Measurements from ENCODE around the gene FGF8. TPM values are rescaled to one million over a fixed set of nuclear protein-coding genes. Genes with fewer than 3 reads are reported as not detected.
A peak's percentile ranks its signal among the peaks of the same experiment; 100 is the strongest.

Gene FGF8
- total and polyA plus RNA-seq, 2 of the 4 experiments (the other 2 are of a cell fraction): 0.17 TPM; not detected in 1

- no peak overlapping the region for H4K5ac ChIP-seq (ENCODE audit: low read depth, low read length)
- peaks cover 61% of the 10 kb centered on the region for H3K36me3 ChIP-seq (ENCODE audit: control insufficient read depth, insufficient read depth, low read length)
- H3K27ac ChIP-seq (ENCODE audit: insufficient read depth, low read length): no peak overlapping the region
- no peak for TF ChIP-seq SMC3 (IDR thresholded peaks at IDR 0.05; ENCODE audit: low read depth, low read length)
- no peak for TF ChIP-seq RFX5 (IDR thresholded peaks at IDR 0.05; ENCODE audit: low read depth, low read length)
- TF ChIP-seq NFE2L2 (IDR thresholded peaks at IDR 0.05; ENCODE audit: low read depth, low read length): no peak
- TF ChIP-seq, protein P1, sequence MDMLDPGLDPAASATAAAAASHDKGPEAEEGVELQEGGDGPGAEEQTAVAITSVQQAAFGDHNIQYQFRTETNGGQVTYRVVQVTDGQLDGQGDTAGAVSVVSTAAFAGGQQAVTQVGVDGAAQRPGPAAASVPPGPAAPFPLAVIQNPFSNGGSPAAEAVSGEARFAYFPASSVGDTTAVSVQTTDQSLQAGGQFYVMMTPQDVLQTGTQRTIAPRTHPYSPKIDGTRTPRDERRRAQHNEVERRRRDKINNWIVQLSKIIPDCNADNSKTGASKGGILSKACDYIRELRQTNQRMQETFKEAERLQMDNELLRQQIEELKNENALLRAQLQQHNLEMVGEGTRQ (IDR thresholded peaks at IDR 0.05; ENCODE audit: low read depth, low read length): no peak
- TF ChIP-seq RCOR1 (IDR thresholded peaks at IDR 0.05; ENCODE audit: insufficient replicate concordance, low read length): no peak
- TF ChIP-seq MXI1 (IDR thresholded peaks at IDR 0.05; ENCODE audit: borderline replicate concordance, low read depth, low read length): no peak
- TF ChIP-seq, protein P2, sequence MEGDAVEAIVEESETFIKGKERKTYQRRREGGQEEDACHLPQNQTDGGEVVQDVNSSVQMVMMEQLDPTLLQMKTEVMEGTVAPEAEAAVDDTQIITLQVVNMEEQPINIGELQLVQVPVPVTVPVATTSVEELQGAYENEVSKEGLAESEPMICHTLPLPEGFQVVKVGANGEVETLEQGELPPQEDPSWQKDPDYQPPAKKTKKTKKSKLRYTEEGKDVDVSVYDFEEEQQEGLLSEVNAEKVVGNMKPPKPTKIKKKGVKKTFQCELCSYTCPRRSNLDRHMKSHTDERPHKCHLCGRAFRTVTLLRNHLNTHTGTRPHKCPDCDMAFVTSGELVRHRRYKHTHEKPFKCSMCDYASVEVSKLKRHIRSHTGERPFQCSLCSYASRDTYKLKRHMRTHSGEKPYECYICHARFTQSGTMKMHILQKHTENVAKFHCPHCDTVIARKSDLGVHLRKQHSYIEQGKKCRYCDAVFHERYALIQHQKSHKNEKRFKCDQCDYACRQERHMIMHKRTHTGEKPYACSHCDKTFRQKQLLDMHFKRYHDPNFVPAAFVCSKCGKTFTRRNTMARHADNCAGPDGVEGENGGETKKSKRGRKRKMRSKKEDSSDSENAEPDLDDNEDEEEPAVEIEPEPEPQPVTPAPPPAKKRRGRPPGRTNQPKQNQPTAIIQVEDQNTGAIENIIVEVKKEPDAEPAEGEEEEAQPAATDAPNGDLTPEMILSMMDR (conservative IDR thresholded peaks at IDR 0.05; ENCODE audit: low read depth, low read length): no peak
- no peak for TF ChIP-seq ELK1 (IDR thresholded peaks at IDR 0.05; ENCODE audit: borderline replicate concordance, low read depth, low read length)
- TF ChIP-seq FOS (IDR thresholded peaks at IDR 0.05; ENCODE audit: low read depth, low read length): no peak
- TF ChIP-seq CHD1 (IDR thresholded peaks at IDR 0.05; ENCODE audit: low read depth, low read length): no peak
- TF ChIP-seq POLR2A (IDR thresholded peaks at IDR 0.05; ENCODE audit: low read depth, low read length): no peak
- TF ChIP-seq RAD21 (IDR thresholded peaks at IDR 0.05; ENCODE audit: low read length): no peak
- TF ChIP-seq BHLHE40 (IDR thresholded peaks at IDR 0.05; ENCODE audit: low read depth, low read length): no peak
- TF ChIP-seq MAFK (IDR thresholded peaks at IDR 0.05; ENCODE audit: low read depth, low read length): no peak
- no peak for TF ChIP-seq CEBPB (IDR thresholded peaks at IDR 0.05; ENCODE audit: low read depth, low read length)
- TF ChIP-seq MAZ (IDR thresholded peaks at IDR 0.05; ENCODE audit: borderline replicate concordance, low read depth, low read length): no peak
- peaks cover 2% of the 10 kb centered on the region; the same call in 1 of the 2 replicates for H3K9me1 ChIP-seq (ENCODE audit: insufficient read depth, low read length)
- WGBS, 2 experiments (ENCODE audit: extremely low coverage in 2 of 2, insufficient read length in 1 of 2): no CpG with 5 or more reads among the region's 1 CpG
- H3K79me1 ChIP-seq (ENCODE audit: low read depth in 1 of 2, low read length in 2 of 2): peaks cover 13 to 38% of the 10 kb centered on the region in 2 experiments
- dilution Hi-C loops (cut with HindIII; ENCODE audit: low sequenced_read_pairs, unreplicated experiment) (no loop called here), intact Hi-C loops (cut with micrococcal nuclease) (no loop called here), in situ Hi-C loops (cut with MboI; ENCODE audit: low sequenced_read_pairs) (loop anchor here (25.0 kb wide), 1 partner anchor 870 kb away; no protein-coding TSS in a partner anchor)
- no peak overlapping the region for H3K56ac ChIP-seq (ENCODE audit: extremely low read depth, insufficient read depth, low read length)
- H4K8ac ChIP-seq (ENCODE audit: low read depth in 2 of 2, low read length in 2 of 2): no peak overlapping the region
- peaks cover 56% of the 10 kb centered on the region for H4K20me1 ChIP-seq (ENCODE audit: insufficient read depth, low read length)
- H3K18ac ChIP-seq (ENCODE audit: low read depth, low read length): no peak overlapping the region
- H3K4me2 ChIP-seq (ENCODE audit: low read depth, low read length): no peak overlapping the region
- H2BK15ac ChIP-seq (ENCODE audit: low read depth, low read length): no peak overlapping the region
- no peak overlapping the region for H2BK20ac ChIP-seq (ENCODE audit: low read depth, low read length)
- no peak for ATAC-seq (ENCODE audit: low read depth)
- H3K14ac ChIP-seq (replicated peaks; ENCODE audit: low read depth, low read length): no peak overlapping the region
- H2AK9ac ChIP-seq (replicated peaks; ENCODE audit: low read depth, low read length, poor library complexity): no peak overlapping the region
- H3K23ac ChIP-seq (ENCODE audit: low read depth, low read length): 0 out of 2 replicates have a peak overlapping the region, but pooled peaks have one; percentile 13
- ChIA-PET POLR2A (ENCODE audit: unreplicated experiment) (no interaction called here), CTCF (no interaction called here)
- no peak overlapping the region for H2BK120ac ChIP-seq (ENCODE audit: low read depth, low read length)
- BruUV-seq (replicated peaks): no TSS peak
- no peak overlapping the region for H4K91ac ChIP-seq (ENCODE audit: insufficient read depth, low read depth, low read length)
- H3K9ac ChIP-seq (ENCODE audit: low read depth, low read length): no peak overlapping the region
- no peaks in the 10 kb centered on the region for H3K27me3 ChIP-seq (ENCODE audit: control insufficient read depth, insufficient read depth, low read length)
- H3K4me1 ChIP-seq (ENCODE audit: control insufficient read depth, insufficient read depth, low read length): peaks cover 5% of the 10 kb centered on the region
- no peaks in the 10 kb centered on the region for H3K9me3 ChIP-seq (ENCODE audit: control insufficient read depth, insufficient read depth, low read length)
- no peak for DNase-seq
- no peak overlapping the region for H2BK5ac ChIP-seq (ENCODE audit: low read depth, low read length, poor library complexity, severe bottlenecking)
- H3K4me3 ChIP-seq (ENCODE audit: insufficient read depth, low read depth, low read length): no peak overlapping the region
- H2AK5ac ChIP-seq (ENCODE audit: low read depth, low read length): no peak overlapping the region
- no peak overlapping the region for H3K4ac ChIP-seq (ENCODE audit: low read depth, low read length)
- no peak overlapping the region for H2AFZ ChIP-seq (replicated peaks; ENCODE audit: low read length, poor library complexity)
These were observed 31.2 kb upstream of the FGF8 start for GRCh38 chr10:101807158-101807557.
